ENCODE results near the gene FOXL3. TPM values are rescaled to one million over a fixed set of nuclear protein-coding genes. Genes with fewer than 3 reads are reported as not detected.

The FOXL3 gene
- total RNA-seq, 2 donors from 2014 or later, result not detected

DNA sequence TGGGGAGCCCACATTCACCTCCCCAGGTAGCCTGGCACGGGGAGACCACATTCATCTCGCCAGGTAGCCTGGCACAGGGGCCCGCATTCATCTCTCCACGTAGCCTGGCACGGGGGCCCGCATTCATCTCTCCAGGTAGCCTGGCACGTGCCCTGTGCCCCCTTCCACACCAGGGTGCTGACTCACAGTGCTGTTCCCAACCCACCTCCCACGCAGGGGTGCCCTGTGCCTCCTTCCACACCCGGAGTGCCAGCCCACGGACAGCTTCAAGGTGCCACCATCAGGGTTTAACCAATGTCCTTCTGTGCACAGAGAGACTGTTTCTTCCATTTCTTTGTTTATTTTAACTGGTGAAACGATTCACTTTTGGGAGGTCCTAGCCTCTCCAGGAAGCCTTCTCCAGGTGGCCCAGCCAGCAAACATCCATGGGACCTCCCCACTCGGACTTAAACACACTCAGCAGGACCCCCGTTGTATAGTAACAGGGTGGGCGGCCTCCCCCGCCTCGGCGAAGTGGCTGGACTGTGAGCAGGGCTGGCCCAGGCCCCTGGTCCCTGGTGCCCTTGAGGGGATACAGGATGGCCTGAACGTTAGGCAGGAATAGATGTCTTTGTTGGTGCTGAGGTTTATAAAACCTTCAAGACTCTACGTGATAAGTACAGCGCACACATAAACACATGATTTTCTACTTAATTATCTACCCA lies 41.1 kb upstream of the FOXL3 start:
- H3K9me3 ChIP-seq, result no peaks in the 10 kb centered on the region
- H3K4me1 ChIP-seq (replicated peaks), result no peaks in the 10 kb centered on the region
- no peak overlapping the region for H3K27ac ChIP-seq
- H3K4me3 ChIP-seq, result no peak overlapping the region
- intact Hi-C loops (cut with DNase I), result no loop called here
- H3K27me3 ChIP-seq (replicated peaks; ENCODE audit: insufficient read depth), result no peaks in the 10 kb centered on the region
- peaks cover 0 to 19% of the 10 kb centered on the region in 2 donors for H3K36me3 ChIP-seq
- DNase-seq (ENCODE audit: low spot score), result no peak
- WGBS, result 88% methylated on average over 20 of the region's 20 CpGs
- TF ChIP-seq POLR2A (IDR thresholded peaks at IDR 0.05), result no peak
- TF ChIP-seq, protein P1, sequence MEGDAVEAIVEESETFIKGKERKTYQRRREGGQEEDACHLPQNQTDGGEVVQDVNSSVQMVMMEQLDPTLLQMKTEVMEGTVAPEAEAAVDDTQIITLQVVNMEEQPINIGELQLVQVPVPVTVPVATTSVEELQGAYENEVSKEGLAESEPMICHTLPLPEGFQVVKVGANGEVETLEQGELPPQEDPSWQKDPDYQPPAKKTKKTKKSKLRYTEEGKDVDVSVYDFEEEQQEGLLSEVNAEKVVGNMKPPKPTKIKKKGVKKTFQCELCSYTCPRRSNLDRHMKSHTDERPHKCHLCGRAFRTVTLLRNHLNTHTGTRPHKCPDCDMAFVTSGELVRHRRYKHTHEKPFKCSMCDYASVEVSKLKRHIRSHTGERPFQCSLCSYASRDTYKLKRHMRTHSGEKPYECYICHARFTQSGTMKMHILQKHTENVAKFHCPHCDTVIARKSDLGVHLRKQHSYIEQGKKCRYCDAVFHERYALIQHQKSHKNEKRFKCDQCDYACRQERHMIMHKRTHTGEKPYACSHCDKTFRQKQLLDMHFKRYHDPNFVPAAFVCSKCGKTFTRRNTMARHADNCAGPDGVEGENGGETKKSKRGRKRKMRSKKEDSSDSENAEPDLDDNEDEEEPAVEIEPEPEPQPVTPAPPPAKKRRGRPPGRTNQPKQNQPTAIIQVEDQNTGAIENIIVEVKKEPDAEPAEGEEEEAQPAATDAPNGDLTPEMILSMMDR (IDR thresholded peaks at IDR 0.05), result no peak
- TF ChIP-seq POLR2AphosphoS5 (IDR thresholded peaks at IDR 0.05), result no peak

- Histone ChIP-seq H3K9me3 (no peaks in the 10 kb centered on the region), H3K36me3 (peaks cover 0 to 19% of the 10 kb centered on the region in 2 donors)
- intact Hi-C loops (cut with DNase I), result no loop called here
These were observed 40.0 kb upstream of the FOXL3 start for GRCh38 chr7:249989-250388.

GRCh38 chr7:250523-250922 lies 39.4 kb upstream of the FOXL3 start:
- Histone ChIP-seq H3K9me3 (no peaks in the 10 kb centered on the region), H3K27ac (no peak overlapping the region), H3K27me3 (replicated peaks; ENCODE audit: insufficient read depth) (no peaks in the 10 kb centered on the region), H3K4me1 (replicated peaks) (peaks cover 5% of the 10 kb centered on the region), H3K36me3 (peaks cover 0 to 19% of the 10 kb centered on the region in 2 donors), H3K4me3 (no peak overlapping the region)
- no peak for DNase-seq (ENCODE audit: low spot score)
- 91% methylated on average over 15 of the region's 15 CpGs for WGBS
- TF ChIP-seq POLR2AphosphoS5 (IDR thresholded peaks at IDR 0.05) (no peak), POLR2A (IDR thresholded peaks at IDR 0.05) (no peak)
- TF ChIP-seq, protein P1 (IDR thresholded peaks at IDR 0.05), result no peak
- intact Hi-C loops (cut with DNase I), result no loop called here

More at GRCh38 chr7:249989-250388, 40.0 kb upstream of the FOXL3 start:
- 91% methylated on average over 12 of the region's 12 CpGs for WGBS
- Histone ChIP-seq H3K4me1 (replicated peaks) (peaks cover 5% of the 10 kb centered on the region), H3K4me3 (no peak overlapping the region), H3K27ac (no peak overlapping the region), H3K27me3 (replicated peaks; ENCODE audit: insufficient read depth) (no peaks in the 10 kb centered on the region)
- no peak for DNase-seq (ENCODE audit: low spot score)
- TF ChIP-seq POLR2A (IDR thresholded peaks at IDR 0.05) (no peak), POLR2AphosphoS5 (IDR thresholded peaks at IDR 0.05) (no peak)
- TF ChIP-seq, protein P1 (IDR thresholded peaks at IDR 0.05), result no peak

- H3K4me3 ChIP-seq, result no peak overlapping the region
These were observed 39.0 kb upstream of the FOXL3 start for GRCh38 chr7:251005-251404.

More at GRCh38 chr7:251005-251404, 39.0 kb upstream of the FOXL3 start:
- DNase-seq (ENCODE audit: low spot score), result no peak
- Histone ChIP-seq H3K4me1 (replicated peaks) (peaks cover 5% of the 10 kb centered on the region), H3K27me3 (replicated peaks; ENCODE audit: insufficient read depth) (no peaks in the 10 kb centered on the region), H3K27ac (no peak overlapping the region), H3K9me3 (no peaks in the 10 kb centered on the region), H3K36me3 (peaks cover 0 to 19% of the 10 kb centered on the region in 2 donors)
- TF ChIP-seq POLR2A (IDR thresholded peaks at IDR 0.05), result no peak
- no peak for TF ChIP-seq POLR2AphosphoS5 (IDR thresholded peaks at IDR 0.05)
- TF ChIP-seq, protein P1 (IDR thresholded peaks at IDR 0.05), result no peak
- intact Hi-C loops (cut with DNase I), result no loop called here
- WGBS, result 93% methylated on average over 20 of the region's 20 CpGs
